Measurements from ENCODE around the gene CFAP54.

Gene CFAP54

DNA sequence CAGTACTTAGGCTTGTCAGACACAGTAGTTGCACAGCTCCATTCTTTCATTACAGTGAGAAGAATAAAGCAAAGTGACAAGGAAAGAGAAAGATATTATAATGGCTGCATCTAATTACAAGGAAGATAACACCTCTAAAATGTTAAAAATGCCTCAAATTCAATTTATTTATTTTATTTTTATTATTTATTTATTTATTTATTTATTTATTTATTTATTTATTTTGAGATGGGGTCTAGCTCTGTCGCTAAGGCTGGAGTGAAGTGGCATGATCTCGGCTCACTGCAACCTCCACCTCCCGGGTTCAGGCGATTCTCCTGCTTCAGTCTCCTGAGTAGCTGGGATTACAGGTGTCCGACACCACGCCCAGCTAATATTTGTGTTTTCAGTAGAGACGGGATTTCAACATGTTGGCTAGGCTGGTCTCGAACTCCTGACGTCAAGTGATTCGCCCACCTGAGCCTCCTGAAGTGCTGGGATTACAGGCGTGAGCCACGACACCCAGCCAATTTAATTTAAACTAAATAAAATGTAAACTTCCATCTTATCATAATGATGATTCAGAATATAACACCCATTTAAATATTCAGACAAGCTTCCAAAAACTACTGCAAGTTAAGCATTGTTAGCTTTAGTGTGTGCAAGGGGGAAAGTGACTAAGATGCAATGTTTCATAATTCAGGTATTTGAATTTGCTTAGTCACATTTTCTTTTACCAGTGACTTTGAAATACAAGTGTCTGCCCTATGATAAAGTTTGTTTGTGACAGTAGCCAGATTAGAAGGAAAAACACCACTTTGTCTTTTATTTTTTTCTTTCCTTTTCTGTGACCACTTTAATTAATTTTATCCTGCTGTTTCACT, 2.4 kb upstream of the CFAP54 start:
- Histone ChIP-seq H3K4me1 (ENCODE audit: control insufficient read depth, insufficient read depth, low read length) (no peaks in the 10 kb centered on the region; the same call in 1 of the 2 replicates), H3K9me3 (ENCODE audit: control insufficient read depth, insufficient read depth, low read depth, low read length) (no peaks in the 10 kb centered on the region), H3K4me3 (ENCODE audit: low read depth, low read length) (no peak overlapping the region), H3K36me3 (ENCODE audit: control insufficient read depth in 2 of 2, insufficient read depth in 1 of 2, low read length in 2 of 2) (no peaks in the 10 kb centered on the region), H3K27ac (ENCODE audit: extremely low read depth, low read depth, low read length) (no peak overlapping the region)
- ChIA-PET CTCF (interaction anchor here (0.7 kb wide), 1 partner anchor 25 kb away, joined by 3 read pairs; no protein-coding TSS in a partner anchor), POLR2A (no interaction called here)
- TF ChIP-seq ZXDB (tag by site-specific recombination; IDR thresholded peaks at IDR 0.05), result peak; percentile 43; the same call in 1 of the 2 replicates
- TF ChIP-seq, protein P1, sequence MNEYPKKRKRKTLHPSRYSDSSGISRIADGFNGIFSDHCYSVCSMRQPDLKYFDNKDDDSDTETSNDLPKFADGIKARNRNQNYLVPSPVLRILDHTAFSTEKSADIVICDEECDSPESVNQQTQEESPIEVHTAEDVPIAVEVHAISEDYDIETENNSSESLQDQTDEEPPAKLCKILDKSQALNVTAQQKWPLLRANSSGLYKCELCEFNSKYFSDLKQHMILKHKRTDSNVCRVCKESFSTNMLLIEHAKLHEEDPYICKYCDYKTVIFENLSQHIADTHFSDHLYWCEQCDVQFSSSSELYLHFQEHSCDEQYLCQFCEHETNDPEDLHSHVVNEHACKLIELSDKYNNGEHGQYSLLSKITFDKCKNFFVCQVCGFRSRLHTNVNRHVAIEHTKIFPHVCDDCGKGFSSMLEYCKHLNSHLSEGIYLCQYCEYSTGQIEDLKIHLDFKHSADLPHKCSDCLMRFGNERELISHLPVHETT (tag by site-specific recombination; IDR thresholded peaks at IDR 0.05), result no peak
- TF ChIP-seq KLF10 (tag by site-specific recombination; IDR thresholded peaks at IDR 0.05), result no peak
- TF ChIP-seq ZNF394 (tag by site-specific recombination; IDR thresholded peaks at IDR 0.05; ENCODE audit: borderline replicate concordance), result peak; percentile 86; the same call in 1 of the 2 replicates
- TF ChIP-seq ZNF426 (tag by site-specific recombination; IDR thresholded peaks at IDR 0.05), result peak; percentile 73
- peak; percentile 57 for TF ChIP-seq ZBTB8A (tag by site-specific recombination; IDR thresholded peaks at IDR 0.05)
- TF ChIP-seq ZNF623 (tag by site-specific recombination; IDR thresholded peaks at IDR 0.05), result peak; percentile 60
- peak; percentile 50; the same call in 1 of the 2 replicates for TF ChIP-seq ZNF140 (tag by site-specific recombination; IDR thresholded peaks at IDR 0.05)
- peak; percentile 56 for TF ChIP-seq ZNF555 (tag by site-specific recombination; conservative IDR thresholded peaks at IDR 0.05)
- TF ChIP-seq, protein P2, sequence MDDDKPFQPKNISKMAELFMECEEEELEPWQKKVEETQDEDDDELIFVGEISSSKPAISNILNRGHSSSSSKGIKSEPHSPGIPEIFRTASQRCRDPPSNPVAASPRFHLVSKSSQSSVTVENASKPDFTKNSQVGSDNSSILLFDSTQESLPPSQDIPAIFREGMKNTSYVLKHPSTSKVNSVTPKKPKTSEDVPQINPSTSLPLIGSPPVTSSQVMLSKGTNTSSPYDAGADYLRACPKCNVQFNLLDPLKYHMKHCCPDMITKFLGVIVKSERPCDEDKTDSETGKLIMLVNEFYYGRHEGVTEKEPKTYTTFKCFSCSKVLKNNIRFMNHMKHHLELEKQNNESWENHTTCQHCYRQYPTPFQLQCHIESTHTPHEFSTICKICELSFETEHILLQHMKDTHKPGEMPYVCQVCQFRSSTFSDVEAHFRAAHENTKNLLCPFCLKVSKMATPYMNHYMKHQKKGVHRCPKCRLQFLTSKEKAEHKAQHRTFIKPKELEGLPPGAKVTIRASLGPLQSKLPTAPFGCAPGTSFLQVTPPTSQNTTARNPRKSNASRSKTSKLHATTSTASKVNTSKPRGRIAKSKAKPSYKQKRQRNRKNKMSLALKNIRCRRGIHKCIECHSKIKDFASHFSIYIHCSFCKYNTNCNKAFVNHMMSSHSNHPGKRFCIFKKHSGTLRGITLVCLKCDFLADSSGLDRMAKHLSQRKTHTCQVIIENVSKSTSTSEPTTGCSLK (tag by site-specific recombination; IDR thresholded peaks at IDR 0.05), result no peak
- TF ChIP-seq ZNF585B (tag by site-specific recombination; IDR thresholded peaks at IDR 0.05), result no peak
- peak; percentile 46; the same call in 1 of the 2 replicates for TF ChIP-seq ZNF266 (tag by site-specific recombination; IDR thresholded peaks at IDR 0.05; ENCODE audit: low read depth)
- peak; percentile 68 for TF ChIP-seq ZBTB11 (tag by site-specific recombination; conservative IDR thresholded peaks at IDR 0.05; ENCODE audit: low read depth)
- TF ChIP-seq ZFP3 (tag by site-specific recombination; IDR thresholded peaks at IDR 0.05; ENCODE audit: low read depth), result no peak
- TF ChIP-seq ZNF558 (tag by site-specific recombination; IDR thresholded peaks at IDR 0.05), result 0 out of 2 replicates have a peak, but pooled peaks have one; percentile 36
- TF ChIP-seq KLF7 (tag by site-specific recombination; IDR thresholded peaks at IDR 0.05; ENCODE audit: borderline replicate concordance), result no peak
- peak; percentile 40 for TF ChIP-seq ZNF510 (tag by site-specific recombination; IDR thresholded peaks at IDR 0.05; ENCODE audit: insufficient replicate concordance)
- TF ChIP-seq, protein P3, sequence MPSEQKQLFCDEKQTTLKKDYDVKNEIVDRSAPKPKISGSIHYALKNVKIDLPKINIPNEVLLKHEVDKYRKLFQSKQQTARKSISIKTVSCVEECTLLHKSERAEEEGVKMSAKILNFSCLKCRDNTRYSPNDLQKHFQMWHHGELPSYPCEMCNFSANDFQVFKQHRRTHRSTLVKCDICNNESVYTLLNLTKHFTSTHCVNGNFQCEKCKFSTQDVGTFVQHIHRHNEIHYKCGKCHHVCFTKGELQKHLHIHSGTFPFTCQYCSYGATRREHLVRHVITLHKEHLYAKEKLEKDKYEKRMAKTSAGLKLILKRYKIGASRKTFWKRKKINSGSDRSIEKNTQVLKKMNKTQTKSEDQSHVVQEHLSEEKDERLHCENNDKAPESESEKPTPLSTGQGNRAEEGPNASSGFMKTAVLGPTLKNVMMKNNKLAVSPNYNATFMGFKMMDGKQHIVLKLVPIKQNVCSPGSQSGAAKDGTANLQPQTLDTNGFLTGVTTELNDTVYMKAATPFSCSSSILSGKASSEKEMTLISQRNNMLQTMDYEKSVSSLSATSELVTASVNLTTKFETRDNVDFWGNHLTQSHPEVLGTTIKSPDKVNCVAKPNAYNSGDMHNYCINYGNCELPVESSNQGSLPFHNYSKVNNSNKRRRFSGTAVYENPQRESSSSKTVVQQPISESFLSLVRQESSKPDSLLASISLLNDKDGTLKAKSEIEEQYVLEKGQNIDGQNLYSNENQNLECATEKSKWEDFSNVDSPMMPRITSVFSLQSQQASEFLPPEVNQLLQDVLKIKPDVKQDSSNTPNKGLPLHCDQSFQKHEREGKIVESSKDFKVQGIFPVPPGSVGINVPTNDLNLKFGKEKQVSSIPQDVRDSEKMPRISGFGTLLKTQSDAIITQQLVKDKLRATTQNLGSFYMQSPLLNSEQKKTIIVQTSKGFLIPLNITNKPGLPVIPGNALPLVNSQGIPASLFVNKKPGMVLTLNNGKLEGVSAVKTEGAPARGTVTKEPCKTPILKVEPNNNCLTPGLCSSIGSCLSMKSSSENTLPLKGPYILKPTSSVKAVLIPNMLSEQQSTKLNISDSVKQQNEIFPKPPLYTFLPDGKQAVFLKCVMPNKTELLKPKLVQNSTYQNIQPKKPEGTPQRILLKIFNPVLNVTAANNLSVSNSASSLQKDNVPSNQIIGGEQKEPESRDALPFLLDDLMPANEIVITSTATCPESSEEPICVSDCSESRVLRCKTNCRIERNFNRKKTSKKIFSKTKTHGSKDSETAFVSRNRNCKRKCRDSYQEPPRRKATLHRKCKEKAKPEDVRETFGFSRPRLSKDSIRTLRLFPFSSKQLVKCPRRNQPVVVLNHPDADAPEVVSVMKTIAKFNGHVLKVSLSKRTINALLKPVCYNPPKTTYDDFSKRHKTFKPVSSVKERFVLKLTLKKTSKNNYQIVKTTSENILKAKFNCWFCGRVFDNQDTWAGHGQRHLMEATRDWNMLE (tag by site-specific recombination; conservative IDR thresholded peaks at IDR 0.05; ENCODE audit: low read depth), result peak; percentile 77
- TF ChIP-seq ZNF664 (tag by site-specific recombination; IDR thresholded peaks at IDR 0.05), result peak; percentile 24; the same call in 1 of the 2 replicates
- no peak for TF ChIP-seq HOXD13 (CRISPR knock-in tag; IDR thresholded peaks at IDR 0.05; ENCODE audit: borderline replicate concordance)
